Measurements from ENCODE around the gene DNAH14.

- TF ChIP-seq EZH2 (optimal IDR thresholded peaks at IDR 0.05; ENCODE audit: low read depth, low read length), result no peak
- TF ChIP-seq, protein P1, sequence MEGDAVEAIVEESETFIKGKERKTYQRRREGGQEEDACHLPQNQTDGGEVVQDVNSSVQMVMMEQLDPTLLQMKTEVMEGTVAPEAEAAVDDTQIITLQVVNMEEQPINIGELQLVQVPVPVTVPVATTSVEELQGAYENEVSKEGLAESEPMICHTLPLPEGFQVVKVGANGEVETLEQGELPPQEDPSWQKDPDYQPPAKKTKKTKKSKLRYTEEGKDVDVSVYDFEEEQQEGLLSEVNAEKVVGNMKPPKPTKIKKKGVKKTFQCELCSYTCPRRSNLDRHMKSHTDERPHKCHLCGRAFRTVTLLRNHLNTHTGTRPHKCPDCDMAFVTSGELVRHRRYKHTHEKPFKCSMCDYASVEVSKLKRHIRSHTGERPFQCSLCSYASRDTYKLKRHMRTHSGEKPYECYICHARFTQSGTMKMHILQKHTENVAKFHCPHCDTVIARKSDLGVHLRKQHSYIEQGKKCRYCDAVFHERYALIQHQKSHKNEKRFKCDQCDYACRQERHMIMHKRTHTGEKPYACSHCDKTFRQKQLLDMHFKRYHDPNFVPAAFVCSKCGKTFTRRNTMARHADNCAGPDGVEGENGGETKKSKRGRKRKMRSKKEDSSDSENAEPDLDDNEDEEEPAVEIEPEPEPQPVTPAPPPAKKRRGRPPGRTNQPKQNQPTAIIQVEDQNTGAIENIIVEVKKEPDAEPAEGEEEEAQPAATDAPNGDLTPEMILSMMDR (IDR thresholded peaks at IDR 0.05; ENCODE audit: low read length), result no peak
- no peak for TF ChIP-seq EZH2phosphoT487 (IDR thresholded peaks at IDR 0.05; ENCODE audit: low read length)
These were observed 10.0 kb upstream of the DNAH14 start for GRCh38 chr1:224919508-224919907.

Measured in MM.1S (cell line).